ENCODE results near the gene PDE4D. TPM values are rescaled to one million over a fixed set of nuclear protein-coding genes. Genes with fewer than 3 reads are reported as not detected.

The PDE4D gene
- total RNA-seq, 6 experiments from 2014 or later: 1.6 to 10.3 (median 5.6) TPM

GRCh38 chr5:58938563-58939424 is 954.7 kb downstream of the PDE4D start:
- no peak for ATAC-seq
- 68% methylated on average over 8 of the region's 10 CpGs for WGBS (ENCODE audit: insufficient coverage, low coverage, low lambda C conversion rate, missing lambda C conversion rate)
- DNase-seq: no peak
- intact Hi-C loops (cut with DNase I): no loop called here
- no peaks in the 10 kb centered on the region for H3K36me3 ChIP-seq
- no peak overlapping the region for H3K4me3 ChIP-seq
- H3K9me3 ChIP-seq: no peaks in the 10 kb centered on the region
- no peak overlapping the region for H3K27ac ChIP-seq
- H3K4me1 ChIP-seq: no peaks in the 10 kb centered on the region
- H3K27me3 ChIP-seq: no peaks in the 10 kb centered on the region
- no peak for TF ChIP-seq POLR2A (IDR thresholded peaks at IDR 0.05)
- no peak for TF ChIP-seq CTCF (IDR thresholded peaks at IDR 0.05)

- TF ChIP-seq POLR2A (IDR thresholded peaks at IDR 0.05) (no peak), CTCF (IDR thresholded peaks at IDR 0.05) (no peak)
- ATAC-seq: no peak
- DNase-seq: no peak
- H3K4me3 ChIP-seq: no peak overlapping the region
- WGBS (ENCODE audit: insufficient coverage, low coverage, low lambda C conversion rate, missing lambda C conversion rate): 66% methylated on average over 15 of the region's 19 CpGs
- no peaks in the 10 kb centered on the region for H3K27me3 ChIP-seq
- H3K4me1 ChIP-seq: no peaks in the 10 kb centered on the region
- H3K36me3 ChIP-seq: no peaks in the 10 kb centered on the region
- H3K9me3 ChIP-seq: no peaks in the 10 kb centered on the region
- intact Hi-C loops (cut with DNase I): no loop called here
- H3K27ac ChIP-seq: no peak overlapping the region
Measured at GRCh38 chr5:58937031-58937681, 956.4 kb downstream of the PDE4D start.

GRCh38 chr5:58934629-58935097 is 958.9 kb downstream of the PDE4D start:
- Histone ChIP-seq H3K4me1 (no peaks in the 10 kb centered on the region), H3K9me3 (no peaks in the 10 kb centered on the region), H3K27me3 (no peaks in the 10 kb centered on the region), H3K36me3 (no peaks in the 10 kb centered on the region), H3K27ac (no peak overlapping the region), H3K4me3 (no peak overlapping the region)
- TF ChIP-seq CTCF (IDR thresholded peaks at IDR 0.05) (no peak), POLR2A (IDR thresholded peaks at IDR 0.05) (no peak)
- 55% methylated on average over 2 of the region's 3 CpGs for WGBS (ENCODE audit: insufficient coverage, low coverage, low lambda C conversion rate, missing lambda C conversion rate)
- DNase-seq: no peak
- no peak for ATAC-seq
- intact Hi-C loops (cut with DNase I): no loop called here

GRCh38 chr5:58933891-58934628 is 959.5 kb downstream of the PDE4D start:
- DNase-seq: no peak
- no peak for ATAC-seq
- Histone ChIP-seq H3K36me3 (no peaks in the 10 kb centered on the region), H3K27me3 (no peaks in the 10 kb centered on the region), H3K27ac (no peak overlapping the region), H3K9me3 (no peaks in the 10 kb centered on the region), H3K4me3 (no peak overlapping the region), H3K4me1 (no peaks in the 10 kb centered on the region)
- WGBS (ENCODE audit: insufficient coverage, low coverage, low lambda C conversion rate, missing lambda C conversion rate): 49% methylated on average over 6 of the region's 6 CpGs
- TF ChIP-seq POLR2A (IDR thresholded peaks at IDR 0.05) (no peak), CTCF (IDR thresholded peaks at IDR 0.05) (no peak)
- intact Hi-C loops (cut with DNase I): no loop called here

Data from right lobe of liver (tissue), 6 donors.